ENCODE results near the gene GAMT. TPM values are rescaled to one million over a fixed set of nuclear protein-coding genes. Genes with fewer than 3 reads are reported as not detected.
"Not testable (repeated sequence)": the region's sequence is repeated elsewhere in the genome, so short reads cannot be mapped to it uniquely, and the experiment has no call there.

Gene GAMT
- total RNA-seq, 1 experiment from 2014 or later = 58.5 TPM

DNA sequence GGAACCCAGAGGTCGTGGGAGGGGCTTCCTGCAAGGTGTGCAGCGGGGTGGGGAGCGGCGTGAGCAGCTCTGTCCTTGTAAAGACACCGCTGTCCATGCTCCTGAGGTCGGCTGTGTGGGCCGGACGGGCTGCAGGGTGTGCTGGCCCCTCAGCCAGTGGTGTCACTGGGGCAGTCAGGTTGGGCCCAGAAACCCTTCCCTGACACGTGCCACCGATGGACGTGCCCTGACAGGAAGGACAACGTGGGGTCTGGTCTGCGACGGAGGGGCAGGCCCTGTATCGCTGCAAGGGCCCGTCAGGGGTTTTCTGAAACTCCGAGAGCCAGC, 32.7 kb upstream of the GAMT start:
- no peak for DNase-seq (ENCODE audit: low read depth)

GRCh38 chr19:1433119-1434039, 32.0 kb upstream of the GAMT start:
- no peak for DNase-seq (ENCODE audit: low read depth)

DNA sequence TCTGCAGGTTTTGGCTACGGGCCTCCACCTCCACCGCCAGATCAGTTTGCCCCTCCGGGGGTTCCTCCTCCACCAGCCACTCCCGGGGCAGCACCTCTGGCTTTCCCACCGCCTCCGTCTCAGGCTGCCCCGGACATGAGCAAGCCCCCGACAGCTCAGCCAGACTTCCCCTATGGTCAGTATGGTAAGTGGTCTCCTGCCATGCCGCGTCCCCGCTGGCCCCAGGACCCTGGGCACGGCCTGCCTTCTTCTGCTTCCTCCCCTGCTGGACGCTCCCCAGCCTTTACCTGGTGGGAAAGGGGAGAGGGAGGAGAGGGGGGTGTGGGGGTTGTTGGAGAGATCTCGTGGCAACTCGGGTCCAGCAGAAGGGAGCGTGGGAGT, 31.2 kb upstream of the GAMT start:
- no peak for DNase-seq (ENCODE audit: low read depth)

DNA sequence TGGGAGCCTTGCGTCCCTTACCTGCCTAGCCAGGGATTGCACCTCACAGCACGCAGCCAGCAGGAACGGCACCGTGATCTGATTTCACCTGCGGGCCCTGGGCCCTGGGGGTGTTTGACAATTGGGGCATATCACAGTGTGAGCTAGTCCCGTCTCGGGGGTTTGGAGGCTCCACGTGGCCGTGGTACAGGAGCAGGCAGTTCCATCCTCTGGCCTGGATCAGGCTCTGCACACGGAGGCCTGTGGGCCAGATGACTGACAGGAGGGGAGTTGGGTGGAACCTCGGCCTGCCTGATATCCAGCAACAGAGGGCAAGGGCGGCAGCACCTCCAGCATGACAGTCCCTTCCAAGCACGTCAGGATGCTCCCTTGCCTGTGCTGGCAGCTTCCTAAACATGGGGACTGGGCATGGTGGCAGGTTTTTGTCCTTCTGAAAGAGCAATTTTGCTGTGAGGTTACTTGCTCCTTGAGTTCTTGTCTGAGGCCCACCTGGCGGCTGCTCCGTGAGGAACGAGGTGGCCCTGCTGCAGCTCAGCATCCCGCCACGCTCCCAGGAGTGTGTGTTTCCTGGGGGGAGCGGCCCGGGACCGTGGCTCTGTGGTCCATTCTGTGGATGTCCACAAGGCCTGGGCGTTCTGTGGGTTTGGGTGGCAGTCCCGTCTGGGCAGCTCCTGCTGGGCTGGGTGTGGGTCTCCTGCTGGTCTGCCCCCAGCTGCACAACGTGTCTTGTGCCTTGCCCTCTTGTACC, 30.6 kb upstream of the GAMT start:
- DNase-seq (ENCODE audit: low read depth) = no peak

DNA sequence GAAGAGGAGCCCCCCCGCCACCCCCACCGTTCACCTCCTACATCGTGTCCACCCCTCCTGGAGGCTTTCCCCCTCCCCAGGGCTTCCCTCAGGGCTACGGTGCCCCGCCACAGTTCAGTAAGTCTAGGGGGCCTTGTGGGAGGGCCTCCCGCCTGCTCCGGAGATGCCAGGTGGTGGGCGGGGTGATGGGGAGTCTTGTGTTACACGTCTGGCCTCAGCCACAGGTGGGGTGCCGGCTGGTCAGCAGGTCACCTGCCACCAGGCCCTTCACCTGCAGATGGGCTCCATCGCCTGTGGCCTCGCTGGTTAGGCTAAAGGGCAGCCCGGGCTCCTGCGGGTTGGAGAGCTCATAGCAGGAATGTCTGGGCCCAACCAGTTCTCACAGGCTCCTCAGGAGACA, 28.9 kb upstream of the GAMT start:
- DNase-seq (ENCODE audit: low read depth) = no peak

- DNase-seq (ENCODE audit: low read depth) = no peak
These were observed 28.4 kb upstream of the GAMT start for GRCh38 chr19:1429750-1430149.

DNA sequence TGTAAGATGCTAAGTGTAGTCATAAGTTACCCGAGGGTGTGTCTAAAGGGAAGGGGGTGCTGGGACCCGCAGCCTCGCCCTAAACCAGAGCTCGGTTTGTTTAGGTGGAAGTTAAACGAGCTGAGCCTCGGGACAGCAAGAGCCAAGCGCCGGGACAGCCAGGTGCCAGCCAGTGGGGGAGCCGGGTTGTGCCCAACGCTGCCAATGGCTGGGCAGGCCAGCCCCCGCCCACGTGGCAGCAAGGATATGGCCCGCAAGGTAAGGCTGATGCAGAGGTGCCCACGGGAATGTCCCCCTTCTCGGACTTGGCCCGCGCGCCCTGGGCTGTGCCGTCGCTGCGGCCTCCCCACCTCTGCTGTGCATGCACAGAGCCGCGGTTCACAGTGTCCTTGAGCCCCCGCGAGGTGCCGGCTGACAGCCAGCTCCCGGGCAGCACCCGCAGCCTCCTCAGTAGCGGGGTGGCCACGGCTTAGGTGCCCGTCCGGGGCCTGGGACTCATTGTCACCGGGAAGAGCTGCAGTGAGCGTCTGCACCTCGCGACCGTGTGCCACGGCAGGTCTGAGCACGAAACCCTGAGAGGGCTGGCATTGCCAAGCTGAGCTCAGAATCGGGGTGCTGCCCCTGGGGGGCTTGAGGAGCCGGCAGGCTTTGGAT, 27.5 kb upstream of the GAMT start:
- no peak for DNase-seq (ENCODE audit: low read depth)

- no peak for DNase-seq (ENCODE audit: low read depth)
These were observed 26.0 kb upstream of the GAMT start for GRCh38 chr19:1427221-1427920.

- DNase-seq (ENCODE audit: low read depth) = no peak
These were observed 25.4 kb upstream of the GAMT start for GRCh38 chr19:1426736-1427135.

DNA sequence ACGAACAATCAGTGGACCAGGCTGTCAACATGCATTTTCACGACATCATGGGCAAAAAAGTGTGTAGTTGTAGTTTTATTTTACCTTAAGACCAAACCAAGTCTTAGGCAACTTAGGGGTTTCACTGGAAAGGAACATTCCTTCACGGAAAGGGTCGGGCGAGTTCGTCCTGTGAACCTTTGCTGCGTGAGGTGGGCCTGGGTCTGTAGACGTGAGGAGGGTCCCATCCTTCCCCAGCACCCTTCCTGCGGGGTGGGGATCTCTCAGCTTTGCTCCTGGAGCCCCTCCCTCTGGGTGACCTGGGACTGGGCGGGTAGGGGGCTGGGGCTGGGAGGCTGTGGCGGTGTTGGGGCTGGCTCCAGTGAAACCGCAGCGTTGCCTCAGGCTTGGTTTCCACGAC, 24.6 kb upstream of the GAMT start:
- DNase-seq (ENCODE audit: low read depth) = no peak

- no peak for DNase-seq (ENCODE audit: low read depth)
These were observed 23.9 kb upstream of the GAMT start for GRCh38 chr19:1425102-1425837.

DNA sequence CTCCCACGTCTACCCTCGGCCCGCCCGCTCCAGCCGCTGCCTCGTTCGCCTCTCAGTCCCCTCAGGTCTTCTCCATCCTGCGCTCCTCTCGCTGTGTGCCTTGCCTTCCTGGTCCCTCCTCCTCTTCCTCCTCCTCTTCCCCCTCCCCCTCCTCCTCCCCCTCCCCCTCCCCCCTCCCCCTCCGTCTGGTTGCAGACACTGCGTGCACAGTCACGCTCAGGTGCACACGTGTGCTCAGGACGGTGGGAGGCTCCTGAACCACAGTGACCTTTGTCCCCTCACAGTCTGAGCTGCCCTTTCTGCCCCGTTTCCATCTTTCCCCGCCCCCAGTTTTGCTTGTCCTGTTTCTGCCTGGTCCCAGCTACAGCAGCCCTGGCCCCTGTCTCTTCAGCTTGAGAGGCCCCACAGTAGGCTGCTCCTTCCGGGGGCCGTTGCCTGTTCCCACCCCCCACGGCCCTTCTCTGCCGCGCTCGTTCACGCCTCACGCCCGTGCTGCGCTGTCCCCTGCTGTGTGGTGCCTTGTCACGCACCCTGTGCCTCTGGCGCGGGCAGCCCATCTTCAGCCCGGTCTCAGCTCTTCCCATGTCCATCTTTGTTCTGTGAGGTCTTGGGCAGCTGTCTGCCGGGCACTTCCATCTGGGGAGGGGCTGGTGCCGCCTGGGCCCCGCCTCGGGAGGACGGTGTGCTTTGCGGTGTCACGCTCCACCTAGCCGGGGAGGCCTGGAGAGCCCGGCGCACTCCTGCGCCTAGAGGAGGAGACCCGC, 23.0 kb upstream of the GAMT start:
- no peak for DNase-seq (ENCODE audit: low read depth)

- DNase-seq (ENCODE audit: low read depth) = no peak
These were observed 22.3 kb upstream of the GAMT start for GRCh38 chr19:1423436-1424191.

DNA sequence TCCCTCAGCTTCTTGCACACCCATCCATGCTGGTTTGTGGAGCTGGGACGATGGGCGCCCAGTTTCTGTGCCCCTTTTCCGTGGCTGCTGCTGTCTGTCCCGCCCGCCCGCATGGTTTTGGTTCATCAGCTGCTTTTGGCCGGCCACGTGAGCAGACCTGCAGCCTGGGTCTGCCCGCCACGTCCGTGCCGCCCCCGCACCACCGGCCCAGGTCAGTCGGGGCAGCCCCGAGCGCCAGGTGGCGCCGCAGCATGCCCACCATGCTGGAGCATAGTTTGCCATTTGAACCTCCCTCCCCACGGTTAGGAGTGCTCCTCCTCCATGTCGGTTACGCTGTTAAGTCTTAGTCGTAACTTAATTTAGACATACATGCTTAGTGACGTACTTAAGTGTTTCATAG, 21.6 kb upstream of the GAMT start:
- no peak for DNase-seq (ENCODE audit: low read depth)

DNA sequence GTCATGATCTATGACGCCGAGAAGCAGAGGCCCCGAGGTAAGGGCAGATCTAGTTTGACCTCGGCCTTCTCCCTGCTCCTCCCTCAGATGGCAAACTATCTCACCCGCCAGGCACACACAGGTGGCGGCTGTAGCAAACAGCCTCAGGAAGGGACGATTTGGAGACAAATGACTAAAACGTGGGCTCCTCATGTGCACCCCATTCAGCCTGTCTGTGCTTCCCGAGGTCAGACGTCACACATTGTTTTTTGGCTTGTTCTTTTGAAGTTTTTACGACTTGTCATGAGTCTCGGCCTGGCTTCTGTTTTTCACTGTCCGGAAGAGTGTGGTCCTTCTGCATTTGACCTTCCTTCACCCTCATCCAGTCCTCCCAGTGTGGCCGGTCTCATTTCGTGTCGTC, 21.0 kb upstream of the GAMT start:
- DNase-seq (ENCODE audit: low read depth) = no peak

DNA sequence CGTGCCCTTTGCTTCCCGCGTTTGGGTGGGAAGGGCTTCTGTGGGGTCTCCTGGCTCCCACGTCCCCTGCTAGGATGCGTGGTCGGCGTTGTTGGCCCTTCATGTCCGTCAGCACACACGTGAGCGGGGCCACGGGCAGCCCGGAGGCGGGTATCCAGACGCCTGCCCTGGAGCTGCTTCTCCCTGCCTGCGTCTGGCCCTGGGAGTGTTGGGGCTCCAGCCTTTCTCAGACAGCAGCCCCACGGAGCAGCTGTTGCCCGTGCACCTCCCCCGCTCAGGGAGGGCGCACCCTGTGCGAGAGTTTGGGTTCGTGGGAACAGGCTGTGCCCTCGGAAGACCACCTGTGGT, 20.6 kb upstream of the GAMT start:
- no peak for DNase-seq (ENCODE audit: low read depth)

- no peak for DNase-seq (ENCODE audit: low read depth)
These were observed 20.0 kb upstream of the GAMT start for GRCh38 chr19:1421218-1421957.

GRCh38 chr19:1420590-1420989, 19.2 kb upstream of the GAMT start:
- no peak for DNase-seq (ENCODE audit: low read depth)

GRCh38 chr19:1420085-1420484, 18.7 kb upstream of the GAMT start:
- DNase-seq (ENCODE audit: low read depth) = not testable (repeated sequence)
